GM06990 (cell line): Measurements from ENCODE around the gene RNASEH2A.

Experiments
- DNase-seq: peaks from one replicate; pipeline ENCODE4 v3.0.0-alpha.2; 2011; ENCODE audit not compliant: insufficient read length; ENCODE audit errors: extremely low read depth
- H3K27me3 ChIP-seq: replicated peaks from 2 replicates; pipeline ENCODE4 v1.6.0; 2011; ENCODE audit warnings: low read length; ENCODE audit not compliant: control insufficient read depth, insufficient read depth
- H3K36me3 ChIP-seq: 2 replicates; pipeline ENCODE4 v1.5.1; 2011; ENCODE audit warnings: low read length; ENCODE audit not compliant: control insufficient read depth, insufficient read depth
- H3K4me3 ChIP-seq: replicated peaks from 2 replicates; pipeline ENCODE4 v1.5.1; 2011; ENCODE audit warnings: low read depth, mild to moderate bottlenecking, control low read depth, low read length
- TF ChIP-seq, protein P1 (sequence below): IDR thresholded peaks from 2 replicates; pipeline ENCODE4 v1.5.1; 2011; ENCODE audit warnings: low read length, control low read depth, mild to moderate bottlenecking, inconsistent platforms; ENCODE audit not compliant: insufficient read depth, poor library complexity, severe bottlenecking

The RNASEH2A gene

GRCh38 chr19:12856653-12857052 is 50.3 kb downstream of the RNASEH2A start:
- TF ChIP-seq, protein P1, sequence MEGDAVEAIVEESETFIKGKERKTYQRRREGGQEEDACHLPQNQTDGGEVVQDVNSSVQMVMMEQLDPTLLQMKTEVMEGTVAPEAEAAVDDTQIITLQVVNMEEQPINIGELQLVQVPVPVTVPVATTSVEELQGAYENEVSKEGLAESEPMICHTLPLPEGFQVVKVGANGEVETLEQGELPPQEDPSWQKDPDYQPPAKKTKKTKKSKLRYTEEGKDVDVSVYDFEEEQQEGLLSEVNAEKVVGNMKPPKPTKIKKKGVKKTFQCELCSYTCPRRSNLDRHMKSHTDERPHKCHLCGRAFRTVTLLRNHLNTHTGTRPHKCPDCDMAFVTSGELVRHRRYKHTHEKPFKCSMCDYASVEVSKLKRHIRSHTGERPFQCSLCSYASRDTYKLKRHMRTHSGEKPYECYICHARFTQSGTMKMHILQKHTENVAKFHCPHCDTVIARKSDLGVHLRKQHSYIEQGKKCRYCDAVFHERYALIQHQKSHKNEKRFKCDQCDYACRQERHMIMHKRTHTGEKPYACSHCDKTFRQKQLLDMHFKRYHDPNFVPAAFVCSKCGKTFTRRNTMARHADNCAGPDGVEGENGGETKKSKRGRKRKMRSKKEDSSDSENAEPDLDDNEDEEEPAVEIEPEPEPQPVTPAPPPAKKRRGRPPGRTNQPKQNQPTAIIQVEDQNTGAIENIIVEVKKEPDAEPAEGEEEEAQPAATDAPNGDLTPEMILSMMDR = no peak
- DNase-seq = no peak
- H3K36me3 ChIP-seq = no peaks in the 10 kb centered on the region
- H3K4me3 ChIP-seq = no peak overlapping the region
- no peaks in the 10 kb centered on the region for H3K27me3 ChIP-seq

GRCh38 chr19:12858041-12858928 is 51.9 kb downstream of the RNASEH2A start:
- no peaks in the 10 kb centered on the region for H3K36me3 ChIP-seq
- TF ChIP-seq, protein P1 = no peak
- H3K4me3 ChIP-seq = no peak overlapping the region
- DNase-seq = no peak
- no peaks in the 10 kb centered on the region for H3K27me3 ChIP-seq

- TF ChIP-seq, protein P1 = no peak
These were observed 53.2 kb downstream of the RNASEH2A start for GRCh38 chr19:12859546-12859945.

More at GRCh38 chr19:12859546-12859945, 53.2 kb downstream of the RNASEH2A start:
- no peak for DNase-seq
- Histone ChIP-seq H3K36me3 (no peaks in the 10 kb centered on the region), H3K4me3 (no peak overlapping the region), H3K27me3 (no peaks in the 10 kb centered on the region)
